Activated naive CD8-positive, alpha-beta T cell treated with anti-CD3 and anti-CD28 coated beads, Interleukin-2, amount 10 ng/mL, durations not matched to agents 7 days and 5 days (primary cell): ENCODE results near the gene C2CD4D. TPM values are rescaled to one million over a fixed set of nuclear protein-coding genes. Genes with fewer than 3 reads are reported as not detected.
A peak's percentile ranks its signal among the peaks of the same experiment; 100 is the strongest.

Source experiments
- ATAC-seq: fragments of 150-1000 bp; cut with Tn5 transposase; one replicate; pipeline ENCODE4 v1.10.0; 2021; ENCODE audit warnings: low read depth, moderate library complexity
- POLR2A ChIA-PET: fragments of 350-600 bp; sonication (Branson Sonifier 250); formaldehyde crosslinking; loops from one replicate; lab custom pipeline; 2021; ENCODE audit warnings: antibody characterized with exemption; lab: Charles Lee
- DNase-seq: peaks from one replicate; pipeline ENCODE4 v3.0.0; 2021
- H3K27ac Mint-ChIP-seq: one replicate; pipeline ENCODE4 v1.8.0; 2022; ENCODE audit warnings: mild to moderate bottlenecking, mixed read lengths
- H3K27me3 Mint-ChIP-seq: one replicate; pipeline ENCODE4 v1.8.0; 2022; ENCODE audit warnings: mild to moderate bottlenecking, moderate library complexity, mixed read lengths
- H3K36me3 Mint-ChIP-seq: one replicate; pipeline ENCODE4 v1.8.0; 2021; ENCODE audit warnings: mild to moderate bottlenecking, mixed read lengths
- H3K4me1 Mint-ChIP-seq: one replicate; pipeline ENCODE4 v1.8.0; 2021; ENCODE audit warnings: mixed read lengths
- H3K4me3 Mint-ChIP-seq: one replicate; pipeline ENCODE4 v1.8.0; 2022; ENCODE audit warnings: mild to moderate bottlenecking, moderate library complexity, mixed read lengths
- H3K9me3 Mint-ChIP-seq: one replicate; pipeline ENCODE4 v1.8.0; 2021; ENCODE audit warnings: mixed read lengths
- total RNA-seq, 2 experiments: library from RNA; stranded (reverse); gene quantifications; one replicate each; pipeline ENCODE4 v1.2.3, GENCODE V29; 2021

C2CD4D gene
- total RNA-seq, 2 experiments from 2014 or later = 0.17 TPM; not detected in 1

- H3K4me3 Mint-ChIP-seq = peak overlapping the region; percentile 86
- peak overlapping the region; percentile 90 for H3K27ac Mint-ChIP-seq
- peaks cover 45% of the 10 kb centered on the region for H3K4me1 Mint-ChIP-seq
- H3K9me3 Mint-ChIP-seq = no peaks in the 10 kb centered on the region
- DNase-seq (no peak), ATAC-seq (peak; percentile 26)
- POLR2A ChIA-PET = interaction anchor here (1.1 kb wide), 1 partner anchor 648 kb away, joined by 5 read pairs; the partner anchor contains the start of gene VPS72
- no peaks in the 10 kb centered on the region for H3K36me3 Mint-ChIP-seq
- H3K27me3 Mint-ChIP-seq = peaks cover 9% of the 10 kb centered on the region
Measured at GRCh38 chr1:151837197-151837596, 2.4 kb downstream of the C2CD4D start.

- H3K9me3 Mint-ChIP-seq = no peaks in the 10 kb centered on the region
- no peak for DNase-seq
- H3K36me3 Mint-ChIP-seq = no peaks in the 10 kb centered on the region
- no peak overlapping the region for H3K4me3 Mint-ChIP-seq
- H3K4me1 Mint-ChIP-seq = peaks cover 44% of the 10 kb centered on the region
- POLR2A ChIA-PET = no interaction called here
- H3K27ac Mint-ChIP-seq = no peak overlapping the region
- ATAC-seq = no peak
- peaks cover 9% of the 10 kb centered on the region for H3K27me3 Mint-ChIP-seq
Measured at GRCh38 chr1:151835596-151835995, 4.0 kb downstream of the C2CD4D start.

- ATAC-seq (no peak), DNase-seq (no peak)
- POLR2A ChIA-PET = interaction anchor here (0.6 kb wide), 1 partner anchor 811 kb away, joined by 5 read pairs; no protein-coding TSS in a partner anchor
- Mint-ChIP-seq H3K27me3 (peaks cover 6% of the 10 kb centered on the region), H3K36me3 (no peaks in the 10 kb centered on the region), H3K4me3 (no peak overlapping the region), H3K4me1 (peaks cover 51% of the 10 kb centered on the region), H3K9me3 (no peaks in the 10 kb centered on the region), H3K27ac (no peak overlapping the region)
Measured at GRCh38 chr1:151834239-151834638, 5.4 kb downstream of the C2CD4D start.

- no peaks in the 10 kb centered on the region for H3K36me3 Mint-ChIP-seq
- H3K27ac Mint-ChIP-seq = no peak overlapping the region
- H3K4me3 Mint-ChIP-seq = no peak overlapping the region
- H3K9me3 Mint-ChIP-seq = no peaks in the 10 kb centered on the region
- peaks cover 6% of the 10 kb centered on the region for H3K27me3 Mint-ChIP-seq
- POLR2A ChIA-PET = no interaction called here
- ATAC-seq = no peak
- H3K4me1 Mint-ChIP-seq = peaks cover 53% of the 10 kb centered on the region
- no peak for DNase-seq
Measured at GRCh38 chr1:151833172-151833900, 6.3 kb downstream of the C2CD4D start.

GRCh38 chr1:151832318-151832980 is 7.2 kb downstream of the C2CD4D start:
- H3K36me3 Mint-ChIP-seq = no peaks in the 10 kb centered on the region
- no peaks in the 10 kb centered on the region for H3K9me3 Mint-ChIP-seq
- no peak overlapping the region for H3K27ac Mint-ChIP-seq
- no peak for ATAC-seq
- POLR2A ChIA-PET = no interaction called here
- H3K4me3 Mint-ChIP-seq = no peak overlapping the region
- H3K4me1 Mint-ChIP-seq = peaks cover 55% of the 10 kb centered on the region
- DNase-seq = no peak
- peaks cover 4% of the 10 kb centered on the region for H3K27me3 Mint-ChIP-seq

GRCh38 chr1:151831605-151832004 is 8.0 kb downstream of the C2CD4D start, which contains the start of gene RORC:
TSS of gene RORC (minus strand) at chr1:151831802. CDS start at chr1:151831764, 38 bp downstream.
- Mint-ChIP-seq H3K9me3 (no peaks in the 10 kb centered on the region), H3K27me3 (peaks cover 1% of the 10 kb centered on the region), H3K4me1 (peaks cover 46% of the 10 kb centered on the region), H3K36me3 (no peaks in the 10 kb centered on the region), H3K27ac (peak within 1 kb of the TSS; percentile 74), H3K4me3 (no peak within 1 kb of the TSS)
- POLR2A ChIA-PET = no interaction called here
- no peak for DNase-seq
- ATAC-seq = no peak

- H3K27me3 Mint-ChIP-seq = no peaks in the 10 kb centered on the region
- H3K4me3 Mint-ChIP-seq = no peak overlapping the region
- POLR2A ChIA-PET = interaction anchor here (0.7 kb wide), 1 partner anchor 10 kb away, joined by 3 read pairs; no protein-coding TSS in a partner anchor
- H3K27ac Mint-ChIP-seq = peak overlapping the region; percentile 74
- H3K36me3 Mint-ChIP-seq = no peaks in the 10 kb centered on the region
- ATAC-seq = no peak
- no peak for DNase-seq
- no peaks in the 10 kb centered on the region for H3K9me3 Mint-ChIP-seq
- peaks cover 44% of the 10 kb centered on the region for H3K4me1 Mint-ChIP-seq
Measured at GRCh38 chr1:151831256-151831591, 8.4 kb downstream of the C2CD4D start.

GRCh38 chr1:151830055-151830454 is 9.6 kb downstream of the C2CD4D start:
- DNase-seq = no peak
- Mint-ChIP-seq H3K27me3 (no peaks in the 10 kb centered on the region), H3K4me3 (no peak overlapping the region)

GRCh38 chr1:151829352-151830046 is 10.1 kb downstream of the C2CD4D start:
- DNase-seq = no peak
- Mint-ChIP-seq H3K4me3 (peak overlapping the region; percentile 61), H3K27ac (peak overlapping the region; percentile 80), H3K4me1 (peaks cover 44% of the 10 kb centered on the region), H3K27me3 (peaks cover under 1% of the 10 kb centered on the region), H3K9me3 (no peaks in the 10 kb centered on the region), H3K36me3 (no peaks in the 10 kb centered on the region)
- POLR2A ChIA-PET = interaction anchor here (0.7 to 1.2 kb wide), 2 partner anchors 17 to 67 kb away, joined by 3 read pairs; no protein-coding TSS in a partner anchor
- ATAC-seq = no peak

More at GRCh38 chr1:151830055-151830454, 9.6 kb downstream of the C2CD4D start:
- no peaks in the 10 kb centered on the region for H3K9me3 Mint-ChIP-seq
- POLR2A ChIA-PET = interaction anchor here (1.2 kb wide), 1 partner anchor 67 kb away, joined by 3 read pairs; no protein-coding TSS in a partner anchor
- no peaks in the 10 kb centered on the region for H3K36me3 Mint-ChIP-seq
- no peak for ATAC-seq
- H3K27ac Mint-ChIP-seq = peak overlapping the region; percentile 80
- H3K4me1 Mint-ChIP-seq = peaks cover 44% of the 10 kb centered on the region

- Mint-ChIP-seq H3K27ac (peak overlapping the region; percentile 80), H3K4me1 (peaks cover 43% of the 10 kb centered on the region), H3K4me3 (peak overlapping the region; percentile 61), H3K27me3 (peaks cover 1% of the 10 kb centered on the region), H3K9me3 (no peaks in the 10 kb centered on the region), H3K36me3 (no peaks in the 10 kb centered on the region)
- DNase-seq (no peak), ATAC-seq (no peak)
- POLR2A ChIA-PET = interaction anchor here (0.7 to 1.6 kb wide), 3 partner anchors 16 to 318 kb away, joined by 3 to 4 read pairs (median 3); partner anchors contain the start of genes CGN and MRPL9
Measured at GRCh38 chr1:151828921-151829320, 10.7 kb downstream of the C2CD4D start.

GRCh38 chr1:151827853-151828252 is 11.8 kb downstream of the C2CD4D start:
- H3K27me3 Mint-ChIP-seq = peaks cover 1% of the 10 kb centered on the region
- H3K36me3 Mint-ChIP-seq = no peaks in the 10 kb centered on the region
- peak overlapping the region; percentile 41 for H3K4me3 Mint-ChIP-seq
- peaks cover 33% of the 10 kb centered on the region for H3K4me1 Mint-ChIP-seq
- H3K9me3 Mint-ChIP-seq = no peaks in the 10 kb centered on the region
- no peak for ATAC-seq
- H3K27ac Mint-ChIP-seq = no peak overlapping the region
- DNase-seq = no peak
- POLR2A ChIA-PET = interaction anchor here (0.8 to 1.6 kb wide), 2 partner anchors 65 to 317 kb away, joined by 3 to 4 read pairs; partner anchors contain the start of genes CGN and MRPL9

GRCh38 chr1:151825751-151826660 is 13.6 kb downstream of the C2CD4D start:
- Mint-ChIP-seq H3K36me3 (no peaks in the 10 kb centered on the region), H3K4me1 (peaks cover 33% of the 10 kb centered on the region), H3K27ac (no peak overlapping the region), H3K9me3 (no peaks in the 10 kb centered on the region), H3K4me3 (no peak overlapping the region), H3K27me3 (peaks cover 1% of the 10 kb centered on the region)
- ATAC-seq (no peak), DNase-seq (no peak)
- POLR2A ChIA-PET = interaction anchor here (1.1 kb wide), 1 partner anchor 214 kb away, joined by 4 read pairs; no protein-coding TSS in a partner anchor
